WTC11 (cell line): ENCODE data around the gene OR4D2. TPM values are rescaled to one million over a fixed set of nuclear protein-coding genes. Genes with fewer than 3 reads are reported as not detected.
A peak's percentile ranks its signal among the peaks of the same experiment; 100 is the strongest.

Source experiments
- ATAC-seq: fragments of 200-7000 bp; cut with Tn5 transposase; 2 replicates; pipeline ENCODE4 v1.10.0; 2021; ENCODE audit warnings: mild to moderate bottlenecking, moderate library complexity
- CTCF ChIA-PET: fragments of 300-600 bp; sonication (Branson Sonifier 250); formaldehyde crosslinking; loops from one replicate; lab custom pipeline; 2021; ENCODE audit warnings: antibody characterized with exemption; lab: Charles Lee
- POLR2A ChIA-PET: fragments of 350-600 bp; sonication (Branson Sonifier 250); formaldehyde crosslinking; loops from one replicate; lab custom pipeline; 2021; ENCODE audit warnings: antibody characterized with exemption; lab: Charles Lee
- DNase-seq: peaks from one replicate; pipeline ENCODE4 v3.0.0; 2021; ENCODE audit warnings: low spot score
- H3K27ac Mint-ChIP-seq: 2 replicates; pipeline ENCODE4 v1.8.0; 2021; ENCODE audit warnings: mixed read lengths
- H3K27me3 Mint-ChIP-seq: 2 replicates; pipeline ENCODE4 v1.8.0; 2021; ENCODE audit warnings: low read depth, mild to moderate bottlenecking, moderate library complexity, mixed read lengths
- H3K36me3 Mint-ChIP-seq: 2 replicates; pipeline ENCODE4 v1.8.0; 2021; ENCODE audit warnings: mixed read lengths
- H3K4me1 Mint-ChIP-seq: 2 replicates; pipeline ENCODE4 v1.8.0; 2022; ENCODE audit warnings: mixed read lengths
- H3K4me3 Mint-ChIP-seq: 2 replicates; pipeline ENCODE4 v1.8.0; 2021; ENCODE audit warnings: mild to moderate bottlenecking, moderate library complexity, mixed read lengths
- H3K9me3 Mint-ChIP-seq: 2 replicates; pipeline ENCODE4 v1.8.0; 2021; ENCODE audit warnings: mixed read lengths
- AR ChIP-seq: fragments of 250-450 bp; sonication (Bioruptor Pico); IDR thresholded peaks from 2 replicates; pipeline ENCODE4 v1.9.0; 2021; ENCODE audit warnings: mild to moderate bottlenecking
- CBFB ChIP-seq: sonication (generic); formaldehyde crosslinking; IDR thresholded peaks from 2 replicates; pipeline ENCODE4 v1.8.1; 2022; ENCODE audit warnings: mild to moderate bottlenecking, low read depth, missing genetic modification reagents
- CREB1 ChIP-seq: sonication (generic); formaldehyde crosslinking; IDR thresholded peaks from 2 replicates; pipeline ENCODE4 v1.8.0; 2023; ENCODE audit warnings: mild to moderate bottlenecking, missing genetic modification reagents
- CREM ChIP-seq: sonication (generic); formaldehyde crosslinking; IDR thresholded peaks from 2 replicates; pipeline ENCODE4 v1.8.1; 2022; ENCODE audit warnings: mild to moderate bottlenecking, missing genetic modification reagents, moderate library complexity
- ELF4 ChIP-seq: sonication (generic); formaldehyde crosslinking; IDR thresholded peaks from 2 replicates; pipeline ENCODE4 v1.8.1; 2022; ENCODE audit warnings: low read depth, mild to moderate bottlenecking, moderate library complexity, missing genetic modification reagents
- FOXJ3 ChIP-seq: sonication (generic); formaldehyde crosslinking; IDR thresholded peaks from 2 replicates; pipeline ENCODE4 v1.9.0; 2021; ENCODE audit warnings: missing genetic modification reagents, mild to moderate bottlenecking, borderline replicate concordance
- FOXP1 ChIP-seq: sonication (generic); formaldehyde crosslinking; IDR thresholded peaks from 2 replicates; pipeline ENCODE4 v1.8.0; 2022; ENCODE audit warnings: missing genetic modification reagents, mild to moderate bottlenecking, moderate library complexity, borderline replicate concordance
- FOXP4 ChIP-seq: sonication (generic); formaldehyde crosslinking; IDR thresholded peaks from 2 replicates; pipeline ENCODE4 v1.8.0; 2022; ENCODE audit warnings: mild to moderate bottlenecking, missing genetic modification reagents
- GABPB1 ChIP-seq: sonication (generic); formaldehyde crosslinking; IDR thresholded peaks from 2 replicates; pipeline ENCODE4 v1.8.1; 2023; ENCODE audit warnings: mild to moderate bottlenecking, missing genetic modification reagents
- GRHL2 ChIP-seq: fragments of 250-450 bp; sonication (Bioruptor Pico); IDR thresholded peaks from 2 replicates; pipeline ENCODE4 v1.8.0; 2022; ENCODE audit warnings: mild to moderate bottlenecking, moderate library complexity; ENCODE audit not compliant: insufficient replicate concordance, severe bottlenecking
- IRF1 ChIP-seq: sonication (generic); formaldehyde crosslinking; IDR thresholded peaks from 2 replicates; pipeline ENCODE4 v1.8.0; 2023; ENCODE audit warnings: missing genetic modification reagents
- PREB ChIP-seq: sonication (generic); formaldehyde crosslinking; IDR thresholded peaks from 2 replicates; pipeline ENCODE4 v1.8.1; 2022; ENCODE audit warnings: mild to moderate bottlenecking, missing genetic modification reagents, moderate library complexity, borderline replicate concordance
- SMAD3 ChIP-seq: sonication (generic); formaldehyde crosslinking; IDR thresholded peaks from 2 replicates; pipeline ENCODE4 v1.8.0; 2022; ENCODE audit warnings: missing genetic modification reagents, mild to moderate bottlenecking, borderline replicate concordance
- SMAD4 ChIP-seq: sonication (generic); formaldehyde crosslinking; IDR thresholded peaks from 2 replicates; pipeline ENCODE4 v1.8.0; 2022; ENCODE audit warnings: mild to moderate bottlenecking, missing genetic modification reagents
- SP1 ChIP-seq: sonication (generic); formaldehyde crosslinking; conservative IDR thresholded peaks from 2 replicates; pipeline ENCODE4 v1.8.1; 2022; ENCODE audit warnings: missing genetic modification reagents
- USF2 ChIP-seq: sonication (generic); formaldehyde crosslinking; IDR thresholded peaks from 2 replicates; pipeline ENCODE4 v1.8.1; 2023; ENCODE audit warnings: mild to moderate bottlenecking, missing genetic modification reagents, moderate library complexity
- ZNF138 ChIP-seq: sonication (generic); formaldehyde crosslinking; conservative IDR thresholded peaks from 2 replicates; pipeline ENCODE4 v1.8.1; 2022; ENCODE audit warnings: mild to moderate bottlenecking, moderate library complexity, missing genetic modification reagents
- ZNF219 ChIP-seq: sonication (generic); formaldehyde crosslinking; IDR thresholded peaks from 2 replicates; pipeline ENCODE4 v1.8.0; 2023; ENCODE audit warnings: missing genetic modification reagents, mild to moderate bottlenecking, borderline replicate concordance
- ZNF317 ChIP-seq: sonication (generic); formaldehyde crosslinking; IDR thresholded peaks from 2 replicates; pipeline ENCODE4 v1.8.1; 2023; ENCODE audit warnings: low read depth, mild to moderate bottlenecking, moderate library complexity, missing genetic modification reagents, borderline replicate concordance
- ZNF396 ChIP-seq: fragments of 250-450 bp; sonication (Bioruptor Pico); IDR thresholded peaks from 2 replicates; pipeline ENCODE4 v1.8.0; 2021; ENCODE audit warnings: mild to moderate bottlenecking, moderate library complexity, borderline replicate concordance
- ZNF416 ChIP-seq: fragments of 250-450 bp; sonication (Bioruptor Pico); IDR thresholded peaks from 2 replicates; pipeline ENCODE4 v1.9.0; 2021; ENCODE audit warnings: mild to moderate bottlenecking, inconsistent platforms
- ZNF425 ChIP-seq: fragments of 250-450 bp; sonication (Bioruptor Pico); conservative IDR thresholded peaks from 2 replicates; pipeline ENCODE4 v1.9.0; 2021; ENCODE audit warnings: mild to moderate bottlenecking
- total RNA-seq: library from RNA; stranded (reverse); gene quantifications from 3 replicates; pipeline ENCODE4 v1.2.3, GENCODE V29; 2021

The OR4D2 gene
- total RNA-seq, 1 experiment from 2014 or later: not detected

- TF ChIP-seq USF2: no peak
- TF ChIP-seq ZNF219: no peak
- TF ChIP-seq ZNF425 (CRISPR knock-in tag): no peak
- no peak for TF ChIP-seq GRHL2 (CRISPR knock-in tag)
- 0 out of 2 replicates have a peak, but pooled peaks have one; percentile 36 for TF ChIP-seq SMAD3 (CRISPR knock-in tag)
- TF ChIP-seq CREB1 (CRISPR knock-in tag): no peak; the same call in 1 of the 2 replicates
- no peak for TF ChIP-seq FOXJ3 (CRISPR knock-in tag)
- TF ChIP-seq ZNF317 (CRISPR knock-in tag): no peak
- TF ChIP-seq ZNF138 (CRISPR knock-in tag): no peak
- peak; percentile 68 for TF ChIP-seq GABPB1
- peak; percentile 66 for TF ChIP-seq SP1
These were observed 52.4 kb downstream of the OR4D2 start, which contains the start of gene MKS1 (continued) for GRCh38 chr17:58219007-58219788.

GRCh38 chr17:58219789-58220183, 53.0 kb downstream of the OR4D2 start:
- Mint-ChIP-seq H3K27ac (no peak overlapping the region), H3K4me3 (peak overlapping the region; percentile 93), H3K27me3 (peaks cover 34% of the 10 kb centered on the region), H3K36me3 (no peaks in the 10 kb centered on the region; the same call in 1 of the 2 replicates), H3K9me3 (no peaks in the 10 kb centered on the region), H3K4me1 (peaks cover 9% of the 10 kb centered on the region)
- ChIA-PET CTCF (interaction anchor here (0.5 to 3.0 kb wide), 19 partner anchors 8 to 256 kb away, joined by 3 to 29 read pairs (median 5); partner anchors contain the start of gene LPO), POLR2A (interaction anchor here (0.7 to 1.2 kb wide), 2 partner anchors 9 to 198 kb away, joined by 5 to 7 read pairs; partner anchors contain the start of gene RNF43)
- DNase-seq: no peak
- ATAC-seq: no peak
- no peak for TF ChIP-seq ZNF396 (CRISPR knock-in tag)
- no peak for TF ChIP-seq IRF1 (CRISPR knock-in tag)
- TF ChIP-seq ELF4 (CRISPR knock-in tag): no peak
- no peak for TF ChIP-seq CBFB
- TF ChIP-seq FOXP4 (CRISPR knock-in tag): no peak
- TF ChIP-seq CREM: no peak
- TF ChIP-seq SMAD4 (CRISPR knock-in tag): no peak
- no peak for TF ChIP-seq PREB (CRISPR knock-in tag)
- no peak for TF ChIP-seq AR
- no peak for TF ChIP-seq FOXP1
- no peak for TF ChIP-seq ZNF416 (CRISPR knock-in tag)
